Karpas-422 (cell line): ENCODE results near the gene PTPN5. TPM values are rescaled to one million over a fixed set of nuclear protein-coding genes. Genes with fewer than 3 reads are reported as not detected.

Experiments
- DNase-seq: peaks from one replicate; pipeline ENCODE4 v3.0.0-alpha.2; 2015
- H2AFZ ChIP-seq: fragments of 200-600 bp; sonication (generic); 2 replicates; pipeline ENCODE4 v1.6.1; 2014; ENCODE audit warnings: antibody characterized with exemption, low read length, mixed read lengths
- H3K27ac ChIP-seq: fragments of 200-600 bp; sonication (generic); 2 replicates; pipeline ENCODE4 v1.5.1; 2014; ENCODE audit warnings: mild to moderate bottlenecking, low read length, moderate library complexity
- H3K27me3 ChIP-seq: fragments of 200-600 bp; sonication (generic); 2 replicates; pipeline ENCODE4 v1.6.1; 2014; ENCODE audit warnings: low read length, mixed read lengths
- H3K36me3 ChIP-seq: fragments of 200-600 bp; sonication (generic); 2 replicates; pipeline ENCODE4 v1.6.1; 2014; ENCODE audit warnings: low read length, mixed read lengths; ENCODE audit not compliant: insufficient read depth
- H3K4me1 ChIP-seq: fragments of 200-600 bp; sonication (generic); 2 replicates; pipeline ENCODE4 v1.6.1; 2014; ENCODE audit warnings: mild to moderate bottlenecking, low read length, mixed read lengths
- H3K4me2 ChIP-seq: fragments of 200-600 bp; sonication (generic); 2 replicates; pipeline ENCODE4 v1.6.1; 2014; ENCODE audit warnings: low read length, low read depth, mild to moderate bottlenecking; ENCODE audit not compliant: poor library complexity, severe bottlenecking
- H3K4me3 ChIP-seq: fragments of 200-600 bp; sonication (generic); 2 replicates; pipeline ENCODE4 v1.5.1; 2014; ENCODE audit warnings: mild to moderate bottlenecking, antibody characterized with exemption, low read length, mixed read lengths
- H3K79me2 ChIP-seq: fragments of 200-600 bp; sonication (generic); 2 replicates; pipeline ENCODE4 v1.6.1; 2014; ENCODE audit warnings: mild to moderate bottlenecking, low read length, mixed read lengths
- H3K9ac ChIP-seq: fragments of 200-600 bp; sonication (generic); 2 replicates; pipeline ENCODE4 v1.6.0; 2014; ENCODE audit warnings: low read length
- H3K9me2 ChIP-seq: fragments of 200-600 bp; sonication (generic), shearing (Covaris generic); replicated peaks from 2 replicates; pipeline ENCODE4 v1.6.0; 2014; ENCODE audit warnings: mild to moderate bottlenecking, low read length, moderate library complexity; ENCODE audit not compliant: insufficient read depth
- H3K9me3 ChIP-seq: fragments of 300-700, 200-600 bp; sonication (generic); 2 replicates; pipeline ENCODE4 v1.6.1; 2014; ENCODE audit warnings: low read length, mixed read lengths
- H4K20me1 ChIP-seq: fragments of 200-600 bp; sonication (generic); 2 replicates; pipeline ENCODE4 v1.6.1; 2014; ENCODE audit warnings: mild to moderate bottlenecking, antibody characterized with exemption, low read length, low read depth; ENCODE audit not compliant: insufficient read depth
- total RNA-seq: library from RNA; depleted of rRNA; stranded (reverse); fragments of >200 nt; shearing (Covaris generic); gene quantifications from 2 replicates; pipeline ENCODE4 v1.2.3, GENCODE V29; 2014; ENCODE audit warnings: low replicate concordance

PTPN5 gene
- total RNA-seq, 1 experiment from 2014 or later, result not detected

DNA sequence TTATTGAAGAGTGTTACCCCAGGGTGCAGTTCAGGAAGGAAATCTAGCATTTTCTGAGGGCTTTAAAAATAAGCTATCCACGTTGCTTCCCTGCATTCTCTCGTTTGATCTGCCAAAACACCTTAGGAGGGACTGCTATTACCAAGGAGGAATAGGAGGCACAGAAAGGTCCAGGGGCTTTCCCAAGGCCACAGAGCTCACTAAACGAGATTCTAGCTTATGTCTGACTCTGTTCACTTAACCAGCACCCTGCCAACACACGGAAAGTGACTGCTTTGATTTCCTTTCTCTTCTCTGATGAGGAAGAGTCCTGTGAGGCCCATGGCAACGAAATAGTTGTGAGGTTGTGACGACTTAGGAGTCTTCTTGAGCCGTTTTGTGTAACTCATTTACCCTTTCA is 3.4 kb upstream of the PTPN5 start:
- Histone ChIP-seq H3K27ac (no peak overlapping the region), H3K9me2 (no peaks in the 10 kb centered on the region), H3K9me3 (no peaks in the 10 kb centered on the region), H3K79me2 (no peaks in the 10 kb centered on the region), H2AFZ (no peak overlapping the region), H3K36me3 (no peaks in the 10 kb centered on the region), H3K27me3 (no peaks in the 10 kb centered on the region), H3K4me3 (no peak overlapping the region), H3K4me2 (no peak overlapping the region), H3K4me1 (no peaks in the 10 kb centered on the region), H3K9ac (no peak overlapping the region), H4K20me1 (no peaks in the 10 kb centered on the region)
- DNase-seq, result no peak

DNA sequence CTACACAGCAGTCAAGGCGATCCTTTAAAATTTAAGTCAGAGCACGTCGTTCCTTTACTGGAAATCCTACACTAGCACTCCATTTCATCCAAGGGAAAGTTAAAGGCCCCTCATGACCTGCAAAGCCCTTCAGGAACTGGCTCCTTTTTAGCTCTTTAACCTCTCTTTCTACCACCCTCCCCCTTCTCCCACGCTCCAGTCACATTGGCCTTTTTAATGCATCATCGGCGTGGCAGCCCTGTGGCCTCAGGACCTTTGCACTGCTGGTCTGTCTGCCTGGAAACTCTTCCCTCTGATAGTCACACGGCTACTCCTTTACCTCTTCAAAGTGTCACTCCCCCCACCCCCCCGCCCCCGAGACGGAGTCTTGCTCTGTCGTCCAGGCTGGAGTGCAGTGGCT is 1.2 kb upstream of the PTPN5 start:
- Histone ChIP-seq H2AFZ (no peak overlapping the region), H3K36me3 (no peaks in the 10 kb centered on the region), H3K4me2 (no peak overlapping the region), H3K4me3 (no peak overlapping the region), H3K27ac (no peak overlapping the region), H3K9ac (no peak overlapping the region), H3K27me3 (no peaks in the 10 kb centered on the region), H4K20me1 (no peaks in the 10 kb centered on the region), H3K79me2 (no peaks in the 10 kb centered on the region), H3K9me2 (no peaks in the 10 kb centered on the region), H3K4me1 (no peaks in the 10 kb centered on the region), H3K9me3 (no peaks in the 10 kb centered on the region)
- no peak for DNase-seq

GRCh38 chr11:18791969-18792628 is 501 bp upstream of the PTPN5 start:
- H3K9ac ChIP-seq, result no peak overlapping the region
- H3K9me3 ChIP-seq, result no peaks in the 10 kb centered on the region
- H2AFZ ChIP-seq, result no peak overlapping the region
- no peak overlapping the region for H3K4me2 ChIP-seq
- no peaks in the 10 kb centered on the region for H4K20me1 ChIP-seq
- no peaks in the 10 kb centered on the region for H3K9me2 ChIP-seq
- DNase-seq, result no peak
- H3K27me3 ChIP-seq, result no peaks in the 10 kb centered on the region
- no peak overlapping the region for H3K4me3 ChIP-seq
- H3K36me3 ChIP-seq, result no peaks in the 10 kb centered on the region
- no peaks in the 10 kb centered on the region for H3K4me1 ChIP-seq
- H3K27ac ChIP-seq, result no peak overlapping the region
- H3K79me2 ChIP-seq, result no peaks in the 10 kb centered on the region

DNA sequence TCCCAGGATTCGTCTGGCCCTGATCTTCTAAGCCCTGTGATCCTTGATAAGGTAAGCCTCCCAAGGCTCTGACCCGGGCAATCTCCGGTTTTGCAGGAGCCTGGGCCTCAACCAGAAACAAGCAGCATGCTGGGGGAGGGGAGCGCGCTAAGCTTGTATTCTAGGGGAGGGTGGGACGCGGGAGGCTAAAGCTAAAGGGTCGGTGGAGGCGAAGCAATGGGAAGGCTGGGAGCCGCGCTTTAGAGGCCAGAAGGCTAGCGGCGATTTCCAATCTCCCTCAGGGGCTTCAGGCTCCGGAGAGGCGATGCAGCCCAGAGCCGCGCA is 753 bp downstream of the PTPN5 start:
- no peaks in the 10 kb centered on the region for H3K9me3 ChIP-seq
- H3K79me2 ChIP-seq, result no peaks in the 10 kb centered on the region
- H3K4me2 ChIP-seq, result no peak overlapping the region
- H3K4me1 ChIP-seq, result no peaks in the 10 kb centered on the region
- no peak overlapping the region for H3K27ac ChIP-seq
- DNase-seq, result no peak
- no peaks in the 10 kb centered on the region for H4K20me1 ChIP-seq
- no peak overlapping the region for H3K4me3 ChIP-seq
- no peaks in the 10 kb centered on the region for H3K9me2 ChIP-seq
- H3K36me3 ChIP-seq, result no peaks in the 10 kb centered on the region
- H3K27me3 ChIP-seq, result no peaks in the 10 kb centered on the region
- H3K9ac ChIP-seq, result no peak overlapping the region
- no peak overlapping the region for H2AFZ ChIP-seq

DNA sequence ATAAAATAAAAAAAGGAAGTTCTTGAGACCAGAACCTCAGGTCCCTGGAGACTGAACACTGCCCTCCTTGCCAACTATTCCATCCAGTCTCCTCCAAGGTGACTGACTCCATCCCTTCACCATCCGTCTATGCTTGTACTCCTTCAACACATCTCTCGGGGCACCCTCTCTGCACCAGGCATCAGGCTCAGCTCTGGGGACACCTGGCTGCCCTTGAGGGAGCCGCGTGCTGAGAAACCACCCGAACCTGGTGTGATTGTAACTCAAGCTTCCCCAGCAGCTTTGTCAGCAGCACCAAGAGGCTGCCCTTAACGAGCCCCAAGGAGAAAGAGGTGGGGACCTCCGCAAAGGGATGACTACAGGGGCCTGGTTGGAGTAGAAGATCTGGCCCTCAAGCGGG is 1.7 kb downstream of the PTPN5 start:
- H3K9me3 ChIP-seq, result no peaks in the 10 kb centered on the region
- H3K27me3 ChIP-seq, result no peaks in the 10 kb centered on the region
- no peaks in the 10 kb centered on the region for H3K36me3 ChIP-seq
- H3K9ac ChIP-seq, result no peak overlapping the region
- no peaks in the 10 kb centered on the region for H4K20me1 ChIP-seq
- H3K9me2 ChIP-seq, result no peaks in the 10 kb centered on the region
- no peak overlapping the region for H3K27ac ChIP-seq
- H3K79me2 ChIP-seq, result no peaks in the 10 kb centered on the region
- no peak for DNase-seq
- H3K4me1 ChIP-seq, result no peaks in the 10 kb centered on the region
- no peak overlapping the region for H2AFZ ChIP-seq
- H3K4me3 ChIP-seq, result no peak overlapping the region
- no peak overlapping the region for H3K4me2 ChIP-seq

DNA sequence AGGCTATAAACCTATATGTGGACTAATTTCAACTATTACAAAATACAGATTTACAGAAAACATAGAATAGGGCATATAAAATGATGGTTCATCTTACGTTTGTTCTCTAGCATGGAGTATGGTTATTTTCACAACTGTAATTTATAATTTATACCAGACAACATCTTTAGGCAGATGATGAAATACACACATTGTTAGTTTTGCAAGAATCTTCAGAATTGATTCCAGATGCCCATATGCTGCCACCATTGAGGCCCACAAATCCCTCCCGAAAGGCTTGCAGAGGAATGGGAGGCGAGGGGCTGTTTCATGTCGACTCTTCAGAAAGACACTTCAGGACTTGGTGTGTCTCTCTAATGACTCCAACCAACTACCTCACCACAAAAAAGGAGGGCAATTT is 6.2 kb downstream of the PTPN5 start:
- Histone ChIP-seq H3K27ac (no peak overlapping the region), H2AFZ (no peak overlapping the region), H3K4me3 (no peak overlapping the region)

GRCh38 chr11:18780896-18781295 is 10.7 kb downstream of the PTPN5 start:
- H3K4me2 ChIP-seq, result no peak overlapping the region
- H3K27me3 ChIP-seq, result no peaks in the 10 kb centered on the region
- H4K20me1 ChIP-seq, result no peaks in the 10 kb centered on the region
- H3K79me2 ChIP-seq, result no peaks in the 10 kb centered on the region
- H3K4me1 ChIP-seq, result no peaks in the 10 kb centered on the region
- no peak overlapping the region for H3K9ac ChIP-seq
- no peaks in the 10 kb centered on the region for H3K36me3 ChIP-seq
- H3K9me2 ChIP-seq, result no peaks in the 10 kb centered on the region
- no peaks in the 10 kb centered on the region for H3K9me3 ChIP-seq
- no peak for DNase-seq
- no peak overlapping the region for H2AFZ ChIP-seq
- no peak overlapping the region for H3K4me3 ChIP-seq
- H3K27ac ChIP-seq, result no peak overlapping the region

More for the DNA sequence above, 6.2 kb downstream of the PTPN5 start:
- Histone ChIP-seq H3K4me2 (no peak overlapping the region), H3K36me3 (no peaks in the 10 kb centered on the region), H3K9me3 (no peaks in the 10 kb centered on the region), H3K9ac (no peak overlapping the region), H3K9me2 (no peaks in the 10 kb centered on the region), H4K20me1 (no peaks in the 10 kb centered on the region), H3K79me2 (no peaks in the 10 kb centered on the region), H3K27me3 (no peaks in the 10 kb centered on the region), H3K4me1 (no peaks in the 10 kb centered on the region)
- no peak for DNase-seq

DNA sequence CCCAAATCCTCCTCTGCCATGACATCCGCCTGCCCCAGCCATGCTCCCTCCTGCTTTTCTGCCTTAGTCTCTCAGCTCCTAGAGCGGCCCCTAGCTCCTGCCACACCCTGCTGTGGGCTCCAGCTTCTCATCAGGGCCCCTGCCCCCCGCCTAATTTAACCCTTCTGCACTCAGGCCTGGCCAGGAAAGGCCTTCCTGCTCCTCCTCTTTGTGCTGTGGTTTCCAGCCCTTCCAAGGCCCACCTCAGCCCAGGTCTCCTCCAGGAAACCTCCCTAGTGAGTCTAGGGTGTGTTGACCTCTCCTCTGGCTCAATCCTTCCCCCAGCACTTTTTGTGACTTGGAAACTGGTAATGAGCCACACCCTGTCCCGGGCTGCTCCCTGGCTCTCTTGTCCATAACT is 11.3 kb downstream of the PTPN5 start:
- no peaks in the 10 kb centered on the region for H3K36me3 ChIP-seq
- H3K79me2 ChIP-seq, result no peaks in the 10 kb centered on the region
- no peaks in the 10 kb centered on the region for H3K9me2 ChIP-seq
- H3K4me3 ChIP-seq, result no peak overlapping the region
- H4K20me1 ChIP-seq, result no peaks in the 10 kb centered on the region
- H3K9ac ChIP-seq, result no peak overlapping the region
- DNase-seq, result no peak
- H3K4me2 ChIP-seq, result no peak overlapping the region
- no peak overlapping the region for H3K27ac ChIP-seq
- H3K9me3 ChIP-seq, result no peaks in the 10 kb centered on the region
- H3K4me1 ChIP-seq, result no peaks in the 10 kb centered on the region
- H3K27me3 ChIP-seq, result no peaks in the 10 kb centered on the region
- H2AFZ ChIP-seq, result no peak overlapping the region

DNA sequence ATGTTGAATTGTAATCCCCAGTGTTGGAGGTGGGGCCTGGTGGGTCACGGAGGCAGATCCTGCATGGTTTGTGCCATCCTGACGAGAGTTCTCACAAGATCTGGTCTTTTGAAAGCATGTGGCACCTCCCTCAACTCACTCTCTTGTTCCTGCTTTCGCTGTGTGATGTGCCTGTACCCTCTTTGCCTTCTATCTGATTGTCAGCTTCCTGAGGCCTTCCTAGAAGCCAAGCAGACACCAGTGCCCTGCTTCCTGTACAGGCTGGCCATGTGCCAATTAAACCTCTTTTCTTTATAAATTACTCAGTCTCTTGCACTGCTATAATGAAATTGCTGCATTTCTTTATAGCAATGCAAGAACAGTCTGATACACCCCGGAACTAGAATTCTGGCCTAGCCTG is 13.1 kb downstream of the PTPN5 start:
- Histone ChIP-seq H3K27ac (no peak overlapping the region), H2AFZ (no peak overlapping the region), H3K9me3 (no peaks in the 10 kb centered on the region), H3K9ac (no peak overlapping the region), H3K4me3 (no peak overlapping the region), H3K36me3 (no peaks in the 10 kb centered on the region), H3K4me1 (no peaks in the 10 kb centered on the region), H4K20me1 (no peaks in the 10 kb centered on the region), H3K4me2 (no peak overlapping the region), H3K79me2 (no peaks in the 10 kb centered on the region), H3K9me2 (no peaks in the 10 kb centered on the region), H3K27me3 (no peaks in the 10 kb centered on the region)
- no peak for DNase-seq
